H9 (cell line): Measurements from ENCODE around the gene PTH2R. TPM values are rescaled to one million over a fixed set of nuclear protein-coding genes. Genes with fewer than 3 reads are reported as not detected.

ENCODE experiments used
- DNase-seq: peaks from one replicate; pipeline ENCODE4 v3.0.0-alpha.2; 2017
- H2AFZ ChIP-seq: one replicate; pipeline ENCODE4 v1.6.1; 2013; ENCODE audit warnings: mild to moderate bottlenecking, low read length, control low read depth, moderate library complexity
- H2AK5ac ChIP-seq: 2 replicates; pipeline ENCODE4 v1.6.1; 2013; ENCODE audit warnings: low read length, control low read depth, mixed read lengths; ENCODE audit not compliant: insufficient read length
- H2BK120ac ChIP-seq: one replicate; pipeline ENCODE4 v1.6.1; 2013; ENCODE audit warnings: low read depth, mild to moderate bottlenecking, low read length, control low read depth, inconsistent platforms; ENCODE audit not compliant: poor library complexity, severe bottlenecking
- H2BK12ac ChIP-seq: 2 replicates; pipeline ENCODE4 v1.6.1; 2013; ENCODE audit warnings: low read length, control low read depth, mixed read lengths, low read depth; ENCODE audit not compliant: insufficient read length
- H2BK15ac ChIP-seq: 2 replicates; pipeline ENCODE4 v1.6.1; 2013; ENCODE audit warnings: low read depth, low read length, control low read depth
- H2BK20ac ChIP-seq: one replicate; pipeline ENCODE4 v1.6.1; 2013; ENCODE audit warnings: low read depth, mild to moderate bottlenecking, low read length, control low read depth, inconsistent platforms; ENCODE audit not compliant: poor library complexity, severe bottlenecking
- H2BK5ac ChIP-seq: 2 replicates; pipeline ENCODE4 v1.6.1; 2013; ENCODE audit warnings: low read length, control low read depth, mixed read lengths; ENCODE audit not compliant: insufficient read length
- H3K14ac ChIP-seq: 2 replicates; pipeline ENCODE4 v1.6.1; 2013; ENCODE audit warnings: low read length, control low read depth; ENCODE audit not compliant: insufficient read depth
- H3K18ac ChIP-seq: 2 replicates; pipeline ENCODE4 v1.6.1; 2013; ENCODE audit warnings: low read depth, mild to moderate bottlenecking, mixed read lengths, low read length, control low read depth; ENCODE audit not compliant: insufficient read length
- H3K23ac ChIP-seq: 2 replicates; pipeline ENCODE4 v1.6.1; 2013; ENCODE audit warnings: low read length, control low read depth, mixed read lengths, low read depth; ENCODE audit not compliant: insufficient read length
- H3K23me2 ChIP-seq: 2 replicates; pipeline ENCODE4 v1.6.1; 2013; ENCODE audit warnings: low read depth, mild to moderate bottlenecking, mixed read lengths, low read length, control low read depth; ENCODE audit not compliant: insufficient read length, poor library complexity, severe bottlenecking
- H3K27ac ChIP-seq: 2 replicates; pipeline ENCODE4 v1.5.1; 2013; ENCODE audit warnings: low read length, control low read depth, mixed read lengths, low read depth; ENCODE audit not compliant: insufficient read length
- H3K27me3 ChIP-seq: 2 replicates; pipeline ENCODE4 v1.6.1; 2013; ENCODE audit warnings: low read length, control low read depth, inconsistent platforms; ENCODE audit not compliant: insufficient read depth
- H3K4ac ChIP-seq: 2 replicates; pipeline ENCODE4 v1.6.1; 2013; ENCODE audit warnings: low read depth, mild to moderate bottlenecking, control low read depth, inconsistent platforms, low read length, moderate library complexity
- H3K4me1 ChIP-seq: 2 replicates; pipeline ENCODE4 v1.6.1; 2013; ENCODE audit warnings: low read length, control low read depth, inconsistent platforms; ENCODE audit not compliant: insufficient read depth
- H3K4me2 ChIP-seq: 2 replicates; pipeline ENCODE4 v1.6.1; 2013; ENCODE audit warnings: low read length, control low read depth, mixed read lengths; ENCODE audit not compliant: insufficient read length, insufficient read depth
- H3K56ac ChIP-seq: 2 replicates; pipeline ENCODE4 v1.6.1; 2013; ENCODE audit warnings: low read depth, mild to moderate bottlenecking, mixed read lengths, low read length, control low read depth; ENCODE audit not compliant: insufficient read length
- H3K79me1 ChIP-seq: 2 replicates; pipeline ENCODE4 v1.6.1; 2013; ENCODE audit warnings: low read depth, mild to moderate bottlenecking, moderate library complexity, low read length, control low read depth, inconsistent platforms; ENCODE audit not compliant: insufficient read depth, poor library complexity, severe bottlenecking
- H3K79me2 ChIP-seq: 2 replicates; pipeline ENCODE4 v1.6.1; 2013; ENCODE audit warnings: low read length, control low read depth, inconsistent platforms; ENCODE audit not compliant: insufficient read depth
- H3K9ac ChIP-seq: 2 replicates; pipeline ENCODE4 v1.6.1; 2013; ENCODE audit warnings: low read length, control low read depth, mixed read lengths; ENCODE audit not compliant: insufficient read length; ENCODE audit errors: extremely low read depth
- H3K9me3 ChIP-seq: one replicate; pipeline ENCODE4 v1.6.1; 2013; ENCODE audit warnings: low read depth, low read length, inconsistent platforms; ENCODE audit not compliant: control insufficient read depth
- H3T11ph ChIP-seq: one replicate; pipeline ENCODE4 v1.6.1; 2013; ENCODE audit warnings: mild to moderate bottlenecking, low read length, control low read depth, inconsistent platforms
- H4K20me1 ChIP-seq: one replicate; pipeline ENCODE4 v1.6.1; 2013; ENCODE audit not compliant: control insufficient read depth, insufficient read length, insufficient read depth
- H4K5ac ChIP-seq: 2 replicates; pipeline ENCODE4 v1.6.1; 2013; ENCODE audit warnings: low read depth, mild to moderate bottlenecking, mixed read lengths, low read length, control low read depth; ENCODE audit not compliant: insufficient read length
- H4K8ac ChIP-seq: replicated peaks from 2 replicates; pipeline ENCODE4 v1.6.1; 2013; ENCODE audit warnings: low read length, control low read depth, mixed read lengths, low read depth; ENCODE audit not compliant: insufficient read length
- H4K91ac ChIP-seq: 2 replicates; pipeline ENCODE4 v1.6.1; 2013; ENCODE audit warnings: low read depth, mild to moderate bottlenecking, moderate library complexity, mixed read lengths, low read length, control low read depth; ENCODE audit not compliant: insufficient read length
- H3K27ac Mint-ChIP-seq, 3 experiments: 2 replicates in 2 of 3; 3 replicates in 1 of 3; pipeline ENCODE4 v1.8.0; 2020 to 2021; ENCODE audit warnings: mixed read lengths in 3 of 3, mild to moderate bottlenecking in 1 of 3, moderate library complexity in 1 of 3
- H3K27me3 Mint-ChIP-seq: 2 replicates; pipeline ENCODE4 v1.8.0; 2021; ENCODE audit warnings: low read depth, mild to moderate bottlenecking, moderate library complexity, mixed read lengths
- H3K36me3 Mint-ChIP-seq, 3 experiments: 2 replicates in 2 of 3; 3 replicates in 1 of 3; pipeline ENCODE4 v1.8.0; 2020 to 2021; ENCODE audit warnings: low read depth in 3 of 3, mixed read lengths in 3 of 3; ENCODE audit not compliant: insufficient read depth in 1 of 3
- H3K4me1 Mint-ChIP-seq, 2 experiments: 2 replicates each; pipeline ENCODE4 v1.8.0; 2020; ENCODE audit warnings: mixed read lengths in 2 of 2
- H3K4me3 Mint-ChIP-seq, 2 experiments: 2 replicates in 1 of 2; 3 replicates in 1 of 2; pipeline ENCODE4 v1.8.0; 2020 to 2021; ENCODE audit warnings: mild to moderate bottlenecking in 2 of 2, mixed read lengths in 2 of 2, moderate library complexity in 1 of 2
- H3K9me3 Mint-ChIP-seq, 2 experiments: 2 replicates in 1 of 2; 3 replicates in 1 of 2; pipeline ENCODE4 v1.8.0; 2020; ENCODE audit warnings: mild to moderate bottlenecking in 2 of 2, mixed read lengths in 2 of 2, moderate library complexity in 1 of 2
- WGBS: extraction: QIAGEN DNeasy Blood & Tissue Kit; methylation state at CpG from one replicate; pipeline ENCODE4 v1.1.7; 2013; ENCODE audit warnings: missing lambda C conversion rate, low lambda C conversion rate, mixed read lengths; ENCODE audit not compliant: insufficient read length; ENCODE audit errors: extremely low coverage; 5-methylcytosine and 5-hydroxymethylcytosine counted together
- total RNA-seq: library from RNA; stranded (reverse); gene quantifications from 2 replicates; pipeline ENCODE4 v1.2.1, GENCODE V29; 2021
- TF ChIP-seq, protein P1 (sequence below): fragments of 200-600 bp; sonication (generic); conservative IDR thresholded peaks from 3 replicates; pipeline ENCODE4 v1.8.0; 2021; ENCODE audit warnings: antibody characterized with exemption, mild to moderate bottlenecking

Gene PTH2R
- total RNA-seq, 1 experiment from 2014 or later = 0.20 TPM

DNA sequence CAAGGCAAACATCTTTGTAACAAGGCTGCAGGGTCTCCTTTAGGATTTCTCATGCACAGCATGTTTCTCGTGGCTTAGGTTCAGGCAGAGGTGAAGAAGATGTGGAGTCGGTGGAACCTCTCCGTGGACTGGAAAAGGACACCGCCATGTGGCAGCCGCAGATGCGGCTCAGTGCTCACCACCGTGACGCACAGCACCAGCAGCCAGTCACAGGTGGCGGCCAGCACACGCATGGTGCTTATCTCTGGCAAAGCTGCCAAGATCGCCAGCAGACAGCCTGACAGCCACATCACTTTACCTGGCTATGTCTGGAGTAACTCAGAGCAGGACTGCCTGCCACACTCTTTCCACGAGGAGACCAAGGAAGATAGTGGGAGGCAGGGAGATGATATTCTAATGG lies 86.6 kb downstream of the PTH2R start:
- H3K9me3 Mint-ChIP-seq = no peaks in the 10 kb centered on the region

More for the DNA sequence above, 86.6 kb downstream of the PTH2R start:
- Histone ChIP-seq H3K27me3 (no peaks in the 10 kb centered on the region), H3K56ac (no peak overlapping the region), H3K4me1 (peaks cover 2% of the 10 kb centered on the region; the same call in 1 of the 2 replicates), H4K20me1 (no peaks in the 10 kb centered on the region), H3T11ph (no peak overlapping the region), H2BK20ac (no peak overlapping the region), H3K4ac (no peak overlapping the region), H4K8ac (no peak overlapping the region), H2BK12ac (no peak overlapping the region), H3K9me3 (no peaks in the 10 kb centered on the region), H2BK15ac (no peak overlapping the region), H2AK5ac (no peak overlapping the region), H4K91ac (no peak overlapping the region), H3K23ac (no peak overlapping the region), H2BK120ac (no peak overlapping the region), H2AFZ (no peak overlapping the region), H3K79me2 (no peaks in the 10 kb centered on the region), H4K5ac (no peak overlapping the region), H2BK5ac (no peak overlapping the region), H3K4me2 (no peak overlapping the region), H3K27ac (no peak overlapping the region), H3K18ac (no peak overlapping the region), H3K9ac (no peak overlapping the region), H3K23me2 (no peaks in the 10 kb centered on the region), H3K79me1 (no peaks in the 10 kb centered on the region), H3K14ac (no peak overlapping the region)
- no peak for DNase-seq
- Mint-ChIP-seq H3K4me3 (no peak overlapping the region), H3K27ac (no peak overlapping the region), H3K36me3 (no peaks in the 10 kb centered on the region), H3K27me3 (peaks cover 1% of the 10 kb centered on the region; the same call in 1 of the 2 replicates), H3K4me1 (peaks cover 15 to 21% of the 10 kb centered on the region in 2 experiments)
- WGBS = no CpG with 5 or more reads among the region's 12 CpGs
- TF ChIP-seq, protein P1, sequence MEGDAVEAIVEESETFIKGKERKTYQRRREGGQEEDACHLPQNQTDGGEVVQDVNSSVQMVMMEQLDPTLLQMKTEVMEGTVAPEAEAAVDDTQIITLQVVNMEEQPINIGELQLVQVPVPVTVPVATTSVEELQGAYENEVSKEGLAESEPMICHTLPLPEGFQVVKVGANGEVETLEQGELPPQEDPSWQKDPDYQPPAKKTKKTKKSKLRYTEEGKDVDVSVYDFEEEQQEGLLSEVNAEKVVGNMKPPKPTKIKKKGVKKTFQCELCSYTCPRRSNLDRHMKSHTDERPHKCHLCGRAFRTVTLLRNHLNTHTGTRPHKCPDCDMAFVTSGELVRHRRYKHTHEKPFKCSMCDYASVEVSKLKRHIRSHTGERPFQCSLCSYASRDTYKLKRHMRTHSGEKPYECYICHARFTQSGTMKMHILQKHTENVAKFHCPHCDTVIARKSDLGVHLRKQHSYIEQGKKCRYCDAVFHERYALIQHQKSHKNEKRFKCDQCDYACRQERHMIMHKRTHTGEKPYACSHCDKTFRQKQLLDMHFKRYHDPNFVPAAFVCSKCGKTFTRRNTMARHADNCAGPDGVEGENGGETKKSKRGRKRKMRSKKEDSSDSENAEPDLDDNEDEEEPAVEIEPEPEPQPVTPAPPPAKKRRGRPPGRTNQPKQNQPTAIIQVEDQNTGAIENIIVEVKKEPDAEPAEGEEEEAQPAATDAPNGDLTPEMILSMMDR = no peak
